Measurements from ENCODE around the gene CFAP141.

Gene CFAP141

DNA sequence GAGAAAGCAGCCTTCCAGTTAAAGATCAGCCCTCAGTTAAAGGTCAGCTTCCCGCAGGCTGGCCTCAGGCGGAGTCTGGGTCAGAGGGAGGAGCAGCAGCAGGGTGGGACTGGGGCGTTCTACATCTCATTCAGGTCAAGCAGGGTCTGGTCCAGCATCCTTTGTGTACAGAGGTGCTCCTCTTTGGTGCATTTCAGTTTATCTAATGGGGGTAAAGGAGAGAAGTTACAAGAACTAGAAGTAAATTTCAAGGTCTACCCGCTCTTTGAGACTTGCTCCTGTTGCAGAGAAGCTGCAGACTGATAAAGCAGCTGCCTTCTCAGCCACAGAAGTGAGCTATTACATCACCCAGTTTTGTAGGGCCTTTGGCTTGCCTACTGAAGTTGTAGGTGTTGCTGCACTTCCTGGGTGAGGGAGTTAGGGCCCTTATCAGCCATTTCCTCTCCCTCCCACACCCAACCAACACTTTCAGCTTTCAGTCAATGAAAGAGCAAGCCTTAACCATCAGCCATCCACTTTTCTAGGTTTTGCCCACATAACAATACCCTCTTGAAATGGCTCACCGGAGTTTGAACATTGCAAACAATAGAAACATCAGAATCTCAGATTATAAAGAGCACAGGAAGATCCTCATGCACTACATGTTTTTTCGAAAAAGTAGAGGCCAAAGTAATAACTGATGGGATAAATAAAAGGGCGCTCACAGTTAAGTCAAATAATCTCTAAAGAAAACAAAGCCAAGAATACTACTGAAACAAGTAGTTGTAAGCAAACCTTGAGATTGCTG lies 48.4 kb downstream of the CFAP141 start:
- peak overlapping the region; percentile 10 for H3K9ac ChIP-seq (ENCODE audit: low read depth, low read length, poor library complexity, severe bottlenecking)
- peaks cover 10% of the 10 kb centered on the region for H3K4me1 ChIP-seq (ENCODE audit: insufficient read depth, low read length, poor library complexity, severe bottlenecking)
- no peak overlapping the region for H3K4me3 ChIP-seq (ENCODE audit: low read length, poor library complexity, severe bottlenecking)
- TF ChIP-seq EZH2phosphoT487 (IDR thresholded peaks at IDR 0.05; ENCODE audit: borderline replicate concordance) (no peak), CTCF (conservative IDR thresholded peaks at IDR 0.05; ENCODE audit: low read length) (no peak)
- no peaks in the 10 kb centered on the region for H3K9me2 ChIP-seq (replicated peaks; ENCODE audit: low read depth, low read length)
- H3K79me2 ChIP-seq (ENCODE audit: insufficient read depth, low read length), result peaks cover 33% of the 10 kb centered on the region
- H2AFZ ChIP-seq (ENCODE audit: low read length), result no peak overlapping the region
- H3K9me3 ChIP-seq (ENCODE audit: insufficient read depth, low read depth, low read length), result peaks cover 4% of the 10 kb centered on the region; the same call in 1 of the 2 replicates
- peaks cover 30% of the 10 kb centered on the region for H4K20me1 ChIP-seq (ENCODE audit: insufficient read depth, low read length, poor library complexity, severe bottlenecking)
- peak overlapping the region; percentile 37 for H3K4me2 ChIP-seq (ENCODE audit: low read depth, low read length, poor library complexity, severe bottlenecking)
- H3K27me3 ChIP-seq (ENCODE audit: insufficient read depth, low read length, poor library complexity, severe bottlenecking), result no peaks in the 10 kb centered on the region
- peaks cover 84% of the 10 kb centered on the region for H3K36me3 ChIP-seq (ENCODE audit: insufficient read depth, low read length)
- no peaks in the 10 kb centered on the region; the same call in 1 of the 2 replicates for H3F3A ChIP-seq (ENCODE audit: low read depth)

- no peak overlapping the region for H2AFZ ChIP-seq (ENCODE audit: low read length)
- peaks cover 60% of the 10 kb centered on the region for H3K36me3 ChIP-seq (ENCODE audit: insufficient read depth, low read length)
- H3K27me3 ChIP-seq (ENCODE audit: insufficient read depth, low read length, poor library complexity, severe bottlenecking), result no peaks in the 10 kb centered on the region
- H3K4me3 ChIP-seq (ENCODE audit: low read length, poor library complexity, severe bottlenecking), result no peak overlapping the region
- no peak overlapping the region for H3K9ac ChIP-seq (ENCODE audit: low read depth, low read length, poor library complexity, severe bottlenecking)
- H3K9me3 ChIP-seq (ENCODE audit: insufficient read depth, low read depth, low read length), result peaks cover 4% of the 10 kb centered on the region; the same call in 1 of the 2 replicates
- H3K9me2 ChIP-seq (replicated peaks; ENCODE audit: low read depth, low read length), result no peaks in the 10 kb centered on the region
- no peaks in the 10 kb centered on the region; the same call in 1 of the 2 replicates for H3F3A ChIP-seq (ENCODE audit: low read depth)
- no peak overlapping the region for H3K4me2 ChIP-seq (ENCODE audit: low read depth, low read length, poor library complexity, severe bottlenecking)
- no peak for TF ChIP-seq CTCF (conservative IDR thresholded peaks at IDR 0.05; ENCODE audit: low read length)
- no peak for TF ChIP-seq EZH2phosphoT487 (IDR thresholded peaks at IDR 0.05; ENCODE audit: borderline replicate concordance)
- H3K4me1 ChIP-seq (ENCODE audit: insufficient read depth, low read length, poor library complexity, severe bottlenecking), result peaks cover 10% of the 10 kb centered on the region
- H3K79me2 ChIP-seq (ENCODE audit: insufficient read depth, low read length), result peaks cover 18% of the 10 kb centered on the region
- peaks cover 18% of the 10 kb centered on the region for H4K20me1 ChIP-seq (ENCODE audit: insufficient read depth, low read length, poor library complexity, severe bottlenecking)
These were observed 50.9 kb downstream of the CFAP141 start for GRCh38 chr1:154155251-154155650.

DNA sequence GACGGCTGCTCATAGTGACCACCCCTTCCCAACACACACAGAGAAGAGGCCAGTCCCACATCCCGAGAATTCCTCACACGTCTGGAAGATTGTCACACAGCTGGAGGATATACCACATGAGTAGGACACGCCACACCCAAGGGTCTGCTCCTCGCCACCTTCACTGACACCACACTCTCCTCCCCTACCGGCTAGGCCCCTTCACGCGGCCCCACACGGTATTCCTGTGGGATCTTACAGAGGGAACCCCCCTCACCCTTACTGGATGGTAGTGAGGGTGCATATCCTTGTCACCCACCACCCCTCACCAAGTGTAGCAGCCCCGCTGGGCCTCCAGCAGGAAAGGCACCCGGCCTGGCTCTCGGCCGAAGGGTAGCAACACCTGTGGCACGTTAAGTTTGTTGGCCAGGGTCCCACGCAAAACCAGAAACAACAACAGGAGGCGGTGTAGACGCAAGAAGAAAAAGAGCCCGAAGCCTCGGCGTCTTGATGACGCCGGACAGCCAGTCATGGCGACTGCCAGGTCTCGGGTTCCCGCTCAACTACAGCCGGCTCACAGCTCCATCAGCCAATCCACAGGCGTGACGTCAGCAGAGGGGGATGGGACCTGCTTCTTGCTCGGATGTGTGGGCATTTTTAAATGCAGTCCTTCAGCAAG lies 51.5 kb downstream of the CFAP141 start, which contains the start of gene NUP210L:
NUP210L (minus strand) TSS at position 540 of the 658 bp plus-strand sequence.
- Histone ChIP-seq H3K79me2 (ENCODE audit: insufficient read depth, low read length) (peaks cover 12% of the 10 kb centered on the region; the same call in 1 of the 2 replicates), H2AFZ (ENCODE audit: low read length) (no peak within 1 kb of the TSS), H4K20me1 (ENCODE audit: insufficient read depth, low read length, poor library complexity, severe bottlenecking) (peaks cover 12% of the 10 kb centered on the region), H3K4me1 (ENCODE audit: insufficient read depth, low read length, poor library complexity, severe bottlenecking) (peaks cover 10% of the 10 kb centered on the region), H3K27me3 (ENCODE audit: insufficient read depth, low read length, poor library complexity, severe bottlenecking) (no peaks in the 10 kb centered on the region), H3F3A (ENCODE audit: low read depth) (no peaks in the 10 kb centered on the region; the same call in 1 of the 2 replicates), H3K4me2 (ENCODE audit: low read depth, low read length, poor library complexity, severe bottlenecking) (no peak within 1 kb of the TSS), H3K9me2 (replicated peaks; ENCODE audit: low read depth, low read length) (no peaks in the 10 kb centered on the region), H3K9ac (ENCODE audit: low read depth, low read length, poor library complexity, severe bottlenecking) (no peak within 1 kb of the TSS), H3K4me3 (ENCODE audit: low read length, poor library complexity, severe bottlenecking) (no peak within 1 kb of the TSS), H3K36me3 (ENCODE audit: insufficient read depth, low read length) (peaks cover 54% of the 10 kb centered on the region; the same call in 1 of the 2 replicates), H3K9me3 (ENCODE audit: insufficient read depth, low read depth, low read length) (no peaks in the 10 kb centered on the region)
- TF ChIP-seq CTCF (conservative IDR thresholded peaks at IDR 0.05; ENCODE audit: low read length) (no peak), EZH2phosphoT487 (IDR thresholded peaks at IDR 0.05; ENCODE audit: borderline replicate concordance) (no peak)

Data from Loucy (cell line).